ENCODE measurements around the gene CAPN5.
A peak's percentile ranks its signal among the peaks of the same experiment; 100 is the strongest.

CAPN5 gene

GRCh38 chr11:77126861-77127234 is 60.1 kb downstream of the CAPN5 start:
- Mint-ChIP-seq H3K36me3 (ENCODE audit: low read depth) (no peaks in the 10 kb centered on the region), H3K27me3 (ENCODE audit: low read depth, poor library complexity) (peaks cover 11% of the 10 kb centered on the region), H3K4me3 (peak overlapping the region; percentile 65), H3K9me3 (no peaks in the 10 kb centered on the region), H3K4me1 (peaks cover 43% of the 10 kb centered on the region), H3K27ac (no peak overlapping the region)
- DNase-seq: no peak
- TF ChIP-seq, protein P1, sequence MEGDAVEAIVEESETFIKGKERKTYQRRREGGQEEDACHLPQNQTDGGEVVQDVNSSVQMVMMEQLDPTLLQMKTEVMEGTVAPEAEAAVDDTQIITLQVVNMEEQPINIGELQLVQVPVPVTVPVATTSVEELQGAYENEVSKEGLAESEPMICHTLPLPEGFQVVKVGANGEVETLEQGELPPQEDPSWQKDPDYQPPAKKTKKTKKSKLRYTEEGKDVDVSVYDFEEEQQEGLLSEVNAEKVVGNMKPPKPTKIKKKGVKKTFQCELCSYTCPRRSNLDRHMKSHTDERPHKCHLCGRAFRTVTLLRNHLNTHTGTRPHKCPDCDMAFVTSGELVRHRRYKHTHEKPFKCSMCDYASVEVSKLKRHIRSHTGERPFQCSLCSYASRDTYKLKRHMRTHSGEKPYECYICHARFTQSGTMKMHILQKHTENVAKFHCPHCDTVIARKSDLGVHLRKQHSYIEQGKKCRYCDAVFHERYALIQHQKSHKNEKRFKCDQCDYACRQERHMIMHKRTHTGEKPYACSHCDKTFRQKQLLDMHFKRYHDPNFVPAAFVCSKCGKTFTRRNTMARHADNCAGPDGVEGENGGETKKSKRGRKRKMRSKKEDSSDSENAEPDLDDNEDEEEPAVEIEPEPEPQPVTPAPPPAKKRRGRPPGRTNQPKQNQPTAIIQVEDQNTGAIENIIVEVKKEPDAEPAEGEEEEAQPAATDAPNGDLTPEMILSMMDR (IDR thresholded peaks at IDR 0.05): no peak

GRCh38 chr11:77127235-77127911 is 60.6 kb downstream of the CAPN5 start:
- Mint-ChIP-seq H3K36me3 (ENCODE audit: low read depth) (no peaks in the 10 kb centered on the region), H3K27ac (peak overlapping the region; percentile 87), H3K27me3 (ENCODE audit: low read depth, poor library complexity) (peaks cover 11% of the 10 kb centered on the region), H3K4me1 (peaks cover 46% of the 10 kb centered on the region), H3K9me3 (no peaks in the 10 kb centered on the region), H3K4me3 (peak overlapping the region; percentile 65)
- TF ChIP-seq, protein P1 (IDR thresholded peaks at IDR 0.05): peak; percentile 100
- DNase-seq: peak; percentile 81

DNA sequence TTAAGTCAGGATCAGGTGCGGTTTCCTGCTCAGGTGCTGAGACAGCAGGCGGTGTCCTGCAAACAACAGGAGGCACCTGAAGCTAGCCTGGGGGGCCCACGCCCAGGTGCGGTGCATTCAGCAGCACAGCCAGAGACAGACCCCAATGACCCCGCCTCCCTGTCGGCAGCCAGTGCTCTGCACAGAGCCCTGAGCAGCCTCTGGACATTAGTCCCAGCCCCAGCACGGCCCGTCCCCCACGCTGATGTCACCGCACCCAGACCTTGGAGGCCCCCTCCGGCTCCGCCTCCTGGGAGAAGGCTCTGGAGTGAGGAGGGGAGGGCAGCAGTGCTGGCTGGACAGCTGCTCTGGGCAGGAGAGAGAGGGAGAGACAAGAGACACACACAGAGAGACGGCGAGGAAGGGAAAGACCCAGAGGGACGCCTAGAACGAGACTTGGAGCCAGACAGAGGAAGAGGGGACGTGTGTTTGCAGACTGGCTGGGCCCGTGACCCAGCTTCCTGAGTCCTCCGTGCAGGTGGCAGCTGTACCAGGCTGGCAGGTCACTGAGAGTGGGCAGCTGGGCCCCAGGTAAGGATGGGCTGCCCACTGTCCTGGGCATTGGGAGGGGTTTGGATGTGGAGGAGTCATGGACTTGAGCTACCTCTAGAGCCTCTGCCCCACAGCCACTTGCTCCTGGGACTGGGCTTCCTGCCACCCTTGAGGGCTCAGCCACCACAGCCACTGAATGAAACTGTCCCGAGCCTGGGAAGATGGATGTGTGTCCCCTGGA is 61.3 kb downstream of the CAPN5 start, which contains the start of gene MYO7A:
TSS of gene MYO7A (plus strand) at position 327 of the 772 bp plus-strand sequence. CDS start 2,389 bp downstream, outside the sequence.
- Mint-ChIP-seq H3K4me1 (peaks cover 46% of the 10 kb centered on the region), H3K36me3 (ENCODE audit: low read depth) (no peaks in the 10 kb centered on the region), H3K4me3 (peak within 1 kb of the TSS; percentile 65), H3K27ac (peak within 1 kb of the TSS; percentile 87), H3K27me3 (ENCODE audit: low read depth, poor library complexity) (peaks cover 11% of the 10 kb centered on the region), H3K9me3 (no peaks in the 10 kb centered on the region)
- DNase-seq: peak; percentile 87
- TF ChIP-seq, protein P1 (IDR thresholded peaks at IDR 0.05): no peak

GRCh38 chr11:77129069-77129841 is 62.5 kb downstream of the CAPN5 start:
- H3K4me1 Mint-ChIP-seq: peaks cover 46% of the 10 kb centered on the region
- H3K27ac Mint-ChIP-seq: no peak overlapping the region
- TF ChIP-seq, protein P1 (IDR thresholded peaks at IDR 0.05): no peak
- H3K9me3 Mint-ChIP-seq: no peaks in the 10 kb centered on the region
- H3K4me3 Mint-ChIP-seq: no peak overlapping the region
- no peak for DNase-seq
- peaks cover 7% of the 10 kb centered on the region for H3K27me3 Mint-ChIP-seq (ENCODE audit: low read depth, poor library complexity)
- no peaks in the 10 kb centered on the region for H3K36me3 Mint-ChIP-seq (ENCODE audit: low read depth)

DNA sequence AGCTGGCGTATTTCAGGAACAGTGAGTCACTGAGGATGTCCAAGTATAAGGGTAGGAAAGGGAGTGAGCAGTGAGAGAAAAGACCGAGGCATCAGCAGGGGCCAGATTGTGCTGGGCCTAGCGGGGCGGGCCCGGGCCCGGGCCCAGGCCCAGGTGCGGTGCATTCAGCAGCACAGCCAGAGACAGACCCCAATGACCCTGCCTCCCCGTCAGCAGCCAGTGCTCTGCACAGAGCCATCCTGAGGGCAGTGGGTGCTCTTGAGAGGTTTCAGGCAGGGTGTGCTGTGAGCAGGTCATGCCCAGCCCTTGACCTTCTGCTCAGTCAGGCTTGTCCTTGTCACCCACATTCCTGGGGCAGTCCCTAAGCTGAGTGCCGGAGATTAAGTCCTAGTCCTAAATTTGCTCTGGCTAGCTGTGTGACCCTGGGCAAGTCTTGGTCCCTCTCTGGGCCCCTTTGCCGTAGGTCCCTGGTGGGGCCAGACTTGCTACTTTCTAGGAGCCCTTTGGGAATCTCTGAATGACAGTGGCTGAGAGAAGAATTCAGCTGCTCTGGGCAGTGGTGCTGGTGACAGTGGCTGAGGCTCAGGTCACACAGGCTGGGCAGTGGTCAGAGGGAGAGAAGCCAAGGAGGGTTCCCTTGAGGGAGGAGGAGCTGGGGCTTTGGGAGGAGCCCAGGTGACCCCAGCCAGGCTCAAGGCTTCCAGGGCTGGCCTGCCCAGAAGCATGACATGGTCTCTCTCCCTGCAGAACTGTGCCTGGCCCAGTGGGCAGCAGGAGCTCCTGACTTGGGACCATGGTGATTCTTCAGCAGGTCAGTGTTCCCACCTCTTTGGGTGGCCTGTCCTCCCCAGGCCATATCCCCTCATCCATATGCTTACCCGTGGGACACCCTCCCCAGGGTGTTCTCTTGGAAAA is 63.3 kb downstream of the CAPN5 start:
- H3K27ac Mint-ChIP-seq: no peak overlapping the region
- H3K4me1 Mint-ChIP-seq: peaks cover 46% of the 10 kb centered on the region
- no peaks in the 10 kb centered on the region for H3K9me3 Mint-ChIP-seq
- TF ChIP-seq, protein P1 (IDR thresholded peaks at IDR 0.05): no peak
- H3K36me3 Mint-ChIP-seq (ENCODE audit: low read depth): no peaks in the 10 kb centered on the region
- no peak overlapping the region for H3K4me3 Mint-ChIP-seq
- H3K27me3 Mint-ChIP-seq (ENCODE audit: low read depth, poor library complexity): peaks cover 7% of the 10 kb centered on the region
- no peak for DNase-seq
